Measurements from ENCODE around the gene SGCB. TPM values are rescaled to one million over a fixed set of nuclear protein-coding genes. Genes with fewer than 3 reads are reported as not detected.

The SGCB gene
- total RNA-seq, 1 donor: 37.6 TPM

GRCh38 chr4:52019936-52020657, 18.0 kb downstream of the SGCB start, which contains the start of gene LRRC66:
TSS of gene LRRC66 (minus strand) at chr4:52020363. CDS start at chr4:52017613, 2,750 bp downstream.
- TF ChIP-seq CTCF (IDR thresholded peaks at IDR 0.05; ENCODE audit: insufficient read depth, low read depth, low read length): no peak
- no peak for DNase-seq (ENCODE audit: low read depth)
- H3K4me3 ChIP-seq (ENCODE audit: low read depth, low read length): no peak within 1 kb of the TSS

- no peak overlapping the region for H3K4me3 ChIP-seq (ENCODE audit: low read depth, low read length)
- no peak for TF ChIP-seq CTCF (IDR thresholded peaks at IDR 0.05; ENCODE audit: insufficient read depth, low read depth, low read length)
- DNase-seq (ENCODE audit: low read depth): no peak
Measured at GRCh38 chr4:52017814-52018213, 20.3 kb downstream of the SGCB start.

GRCh38 chr4:52016981-52017380, 21.1 kb downstream of the SGCB start:
- TF ChIP-seq CTCF (IDR thresholded peaks at IDR 0.05; ENCODE audit: insufficient read depth, low read depth, low read length): no peak

GRCh38 chr4:52015366-52015765, 22.7 kb downstream of the SGCB start:
- H3K4me3 ChIP-seq (ENCODE audit: low read depth, low read length): no peak overlapping the region
- peak; percentile 30 for TF ChIP-seq CTCF (IDR thresholded peaks at IDR 0.05; ENCODE audit: insufficient read depth, low read depth, low read length)
- peak; percentile 34 for DNase-seq (ENCODE audit: low read depth)

More at GRCh38 chr4:52016981-52017380, 21.1 kb downstream of the SGCB start:
- H3K4me3 ChIP-seq (ENCODE audit: low read depth, low read length): no peak overlapping the region
- no peak for DNase-seq (ENCODE audit: low read depth)

GRCh38 chr4:52014903-52015302, 23.2 kb downstream of the SGCB start:
- no peak overlapping the region for H3K4me3 ChIP-seq (ENCODE audit: low read depth, low read length)
- TF ChIP-seq CTCF (IDR thresholded peaks at IDR 0.05; ENCODE audit: insufficient read depth, low read depth, low read length): no peak
- peak; percentile 9 for DNase-seq (ENCODE audit: low read depth)

GRCh38 chr4:52012651-52013050, 25.4 kb downstream of the SGCB start:
- no peak for TF ChIP-seq CTCF (IDR thresholded peaks at IDR 0.05; ENCODE audit: insufficient read depth, low read depth, low read length)
- no peak overlapping the region for H3K4me3 ChIP-seq (ENCODE audit: low read depth, low read length)
- DNase-seq (ENCODE audit: low read depth): no peak

- H3K4me3 ChIP-seq (ENCODE audit: low read depth, low read length): no peak overlapping the region
- DNase-seq (ENCODE audit: low read depth): no peak
- no peak for TF ChIP-seq CTCF (IDR thresholded peaks at IDR 0.05; ENCODE audit: insufficient read depth, low read depth, low read length)
Measured at GRCh38 chr4:52010986-52011385, 27.1 kb downstream of the SGCB start.
